H1 (cell line): ENCODE measurements around the gene MED1. TPM values are rescaled to one million over a fixed set of nuclear protein-coding genes. Genes with fewer than 3 reads are reported as not detected.

Experiments
- BACH1 ChIP-seq: IDR thresholded peaks from 2 replicates; pipeline ENCODE4 v1.6.1; 2012; ENCODE audit warnings: low read length, improper control_type of control experiment
- BRCA1 ChIP-seq: IDR thresholded peaks from 2 replicates; pipeline ENCODE4 v1.6.1; 2012; ENCODE audit warnings: low read depth, low read length, improper control_type of control experiment
- CBX5 ChIP-seq: fragments of 300-800, 300-1000 bp; sonication (generic); IDR thresholded peaks from 2 replicates; pipeline ENCODE4 v1.7.1; 2016; ENCODE audit warnings: antibody characterized with exemption, low read length, low read depth
- CREB1 ChIP-seq: IDR thresholded peaks from 2 replicates; pipeline ENCODE4 v1.6.1; 2012; ENCODE audit warnings: inconsistent platforms
- EP300 ChIP-seq, 2 experiments: IDR thresholded peaks; 1 replicate in 1 of 2; 2 replicates in 1 of 2; pipeline ENCODE4 v1.6.1; 2011 to 2012; ENCODE audit warnings: low read depth in 2 of 2, low read length in 2 of 2, mild to moderate bottlenecking in 2 of 2, borderline replicate concordance in 1 of 2, inconsistent platforms in 1 of 2, moderate library complexity in 1 of 2
- EZH2 ChIP-seq: fragments of 200-600 bp; sonication (generic); IDR thresholded peaks from 2 replicates; pipeline ENCODE4 v1.7.1; 2012; ENCODE audit warnings: low read depth, mild to moderate bottlenecking, moderate library complexity, low read length, inconsistent platforms; ENCODE audit not compliant: severe bottlenecking
- FOSL1 ChIP-seq: IDR thresholded peaks from 2 replicates; pipeline ENCODE4 v1.6.1; 2011; ENCODE audit warnings: mild to moderate bottlenecking, low read depth, low read length, moderate library complexity; ENCODE audit not compliant: insufficient read depth
- GTF2F1 ChIP-seq: IDR thresholded peaks from 2 replicates; pipeline ENCODE4 v1.6.1; 2012; ENCODE audit warnings: low read depth, low read length, improper control_type of control experiment, borderline replicate concordance
- HDAC2 ChIP-seq, 2 experiments: fragments of 300-600 bp in 1 of 2; sonication (generic) in 1 of 2; IDR thresholded peaks; 2 replicates each; pipeline ENCODE4 v1.6.1; 2011 to 2012; ENCODE audit warnings: low read depth in 2 of 2, low read length in 2 of 2, mild to moderate bottlenecking in 2 of 2, moderate library complexity in 2 of 2, borderline replicate concordance in 1 of 2, inconsistent platforms in 1 of 2
- HDAC6 ChIP-seq: IDR thresholded peaks from one replicate; pipeline ENCODE4 v1.7.1; 2012; ENCODE audit warnings: low read depth, mild to moderate bottlenecking, inconsistent platforms, low read length, moderate library complexity
- KDM1A ChIP-seq: fragments of 200-600, 300-600 bp; sonication (generic); IDR thresholded peaks from 2 replicates; pipeline ENCODE4 v1.7.1; 2016; ENCODE audit warnings: mild to moderate bottlenecking, low read length, borderline replicate concordance
- RAD21 ChIP-seq, 2 experiments: IDR thresholded peaks in 1 of 2; conservative IDR thresholded peaks in 1 of 2; 2 replicates each; pipeline ENCODE4 v1.6.1; 2011; ENCODE audit warnings: low read depth in 2 of 2, low read length in 2 of 2, improper control_type of control experiment in 1 of 2, inconsistent platforms in 1 of 2, mild to moderate bottlenecking in 1 of 2, moderate library complexity in 1 of 2
- RFX5 ChIP-seq: IDR thresholded peaks from 2 replicates; pipeline ENCODE4 v1.6.1; 2011; ENCODE audit warnings: low read depth, low read length, improper control_type of control experiment, borderline replicate concordance
- RNF2 ChIP-seq: fragments of 200-900, 300-1000 bp; sonication (generic); IDR thresholded peaks from 2 replicates; pipeline ENCODE4 v1.7.1; 2016; ENCODE audit warnings: borderline replicate concordance, low read depth, mild to moderate bottlenecking, antibody characterized with exemption, low read length; ENCODE audit not compliant: poor library complexity, severe bottlenecking; ENCODE audit errors: missing control alignments
- RXRA ChIP-seq: IDR thresholded peaks from 2 replicates; pipeline ENCODE4 v1.6.1; 2011; ENCODE audit warnings: low read depth, mild to moderate bottlenecking, low read length, moderate library complexity; ENCODE audit not compliant: insufficient read depth
- SAP30 ChIP-seq: fragments of 300-600 bp; sonication (generic); IDR thresholded peaks from 2 replicates; pipeline ENCODE4 v1.7.1; 2012; ENCODE audit warnings: low read length, moderate library complexity, mild to moderate bottlenecking, inconsistent platforms; ENCODE audit not compliant: insufficient read depth, insufficient replicate concordance
- SIX5 ChIP-seq: IDR thresholded peaks from 2 replicates; pipeline ENCODE4 v1.6.1; 2011; ENCODE audit warnings: mild to moderate bottlenecking, low read depth, low read length
- SP2 ChIP-seq: IDR thresholded peaks from 2 replicates; pipeline ENCODE4 v1.6.1; 2012; ENCODE audit warnings: mild to moderate bottlenecking, low read length, inconsistent platforms
- SUZ12 ChIP-seq: fragments of 200-600 bp; sonication (generic); IDR thresholded peaks from 2 replicates; pipeline ENCODE4 v1.6.1; 2012; ENCODE audit warnings: mild to moderate bottlenecking, inconsistent platforms, low read length, moderate library complexity, mixed read lengths
- TAF7 ChIP-seq: optimal IDR thresholded peaks from 2 replicates; pipeline ENCODE3; 2011; ENCODE audit warnings: low read depth, mild to moderate bottlenecking, inconsistent platforms, low read length, moderate library complexity, borderline replicate concordance
- YY1 ChIP-seq: IDR thresholded peaks from 2 replicates; pipeline ENCODE4 v1.6.1; 2011; ENCODE audit warnings: low read depth, mild to moderate bottlenecking, low read length
- polyA plus RNA-seq, 7 experiments: library from polyadenylated mRNA; depleted of rRNA in 3 of 7; stranded (reverse) in 5 of 7; unstranded in 2 of 7; fragments of >200 nt in 5 of 7; fragments of 200-250 nt in 2 of 7; gene quantifications; 1 replicate in 5 of 7; 2 replicates in 1 of 7; 4 replicates in 1 of 7; pipeline versions ENCODE4 v1.2.1 to v1.2.3, GENCODE V29; 2011 to 2013; ENCODE audit warnings: missing spikeins in 2 of 7, mixed read lengths in 2 of 7
- total RNA-seq: library from RNA; stranded (reverse); fragmentation: NEBNext Ultra II Directional; extraction: Animal tissue kit (Norgen Biotek cat#: 25700); gene quantifications from 2 replicates; pipeline ENCODE4 v1.2.1, GENCODE V29; 2021
- TF ChIP-seq, protein P1 (sequence below): IDR thresholded peaks from 2 replicates; pipeline ENCODE4 v1.6.1; 2012; ENCODE audit warnings: inconsistent platforms

The MED1 gene
- total and polyA plus RNA-seq, 2 of the 8 experiments (the other 6 are each of a cell fraction or from before 2014, with no cell fraction given): 24.7 to 56.5 TPM

DNA sequence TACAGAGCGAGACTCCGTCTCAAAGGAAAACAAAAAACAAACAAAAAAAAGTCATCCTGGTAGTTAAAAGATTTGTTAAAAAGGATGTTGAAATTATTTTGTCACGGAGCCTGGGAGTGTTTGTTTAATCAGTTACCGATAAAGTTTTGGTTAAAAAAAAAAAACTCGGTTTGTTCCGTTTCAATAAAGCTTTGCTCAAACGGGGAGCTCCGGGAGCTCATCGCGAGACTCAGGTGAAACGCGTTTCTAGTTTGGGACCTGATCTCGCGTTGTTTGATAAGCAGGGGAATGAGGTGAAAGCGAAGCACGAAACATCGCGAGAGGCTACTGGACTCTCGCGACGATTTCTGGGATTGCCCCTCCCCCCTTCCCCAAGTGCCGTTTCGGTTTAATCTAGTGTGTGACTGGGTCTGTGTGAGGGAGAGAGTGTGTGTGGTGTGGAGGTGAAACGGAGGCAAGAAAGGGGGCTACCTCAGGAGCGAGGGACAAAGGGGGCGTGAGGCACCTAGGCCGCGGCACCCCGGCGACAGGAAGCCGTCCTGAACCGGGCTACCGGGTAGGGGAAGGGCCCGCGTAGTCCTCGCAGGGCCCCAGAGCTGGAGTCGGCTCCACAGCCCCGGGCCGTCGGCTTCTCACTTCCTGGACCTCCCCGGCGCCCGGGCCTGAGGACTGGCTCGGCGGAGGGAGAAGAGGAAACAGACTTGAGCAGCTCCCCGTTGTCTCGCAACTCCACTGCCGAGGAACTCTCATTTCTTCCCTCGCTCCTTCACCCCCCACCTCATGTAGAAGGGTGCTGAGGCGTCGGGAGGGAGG is 10.3 kb upstream of the MED1 start, which contains the start of gene CDK12 (continued):
- TF ChIP-seq BRCA1: peak; percentile 100
- no peak for TF ChIP-seq RXRA
- TF ChIP-seq TAF7: peak; percentile 88
- TF ChIP-seq BACH1: no peak; the same call in 1 of the 2 replicates
- no peak for TF ChIP-seq GTF2F1
- no peak for TF ChIP-seq CBX5
- no peak for TF ChIP-seq EZH2
- TF ChIP-seq HDAC6: no peak
- TF ChIP-seq YY1: 0 out of 2 replicates have a peak, but pooled peaks have one; percentile 20
- peak; percentile 56 for TF ChIP-seq CREB1
- TF ChIP-seq RAD21 (IDR thresholded peaks at IDR 0.05 in 1 of 2, conservative IDR thresholded peaks at IDR 0.05 in 1 of 2; ENCODE audit: low read depth in 2 of 2, low read length in 2 of 2): no peak
- no peak for TF ChIP-seq RFX5
- TF ChIP-seq SP2: peak; percentile 24; the same call in 1 of the 2 replicates
- TF ChIP-seq SIX5: no peak
- TF ChIP-seq KDM1A: no peak
- TF ChIP-seq HDAC2 (IDR thresholded peaks at IDR 0.05; ENCODE audit: borderline replicate concordance in 1 of 2, low read depth in 2 of 2, low read length in 2 of 2): no peak; a peak in 1 of 4 replicates
- TF ChIP-seq, protein P1, sequence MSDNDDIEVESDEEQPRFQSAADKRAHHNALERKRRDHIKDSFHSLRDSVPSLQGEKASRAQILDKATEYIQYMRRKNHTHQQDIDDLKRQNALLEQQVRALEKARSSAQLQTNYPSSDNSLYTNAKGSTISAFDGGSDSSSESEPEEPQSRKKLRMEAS: no peak; the same call in 1 of the 2 replicates
- TF ChIP-seq SUZ12: no peak
- no peak for TF ChIP-seq SAP30
- TF ChIP-seq FOSL1: no peak
- TF ChIP-seq EP300 (IDR thresholded peaks at IDR 0.05; ENCODE audit: borderline replicate concordance in 1 of 2, low read depth in 2 of 2, low read length in 2 of 2): peak in 1 of 2 experiments; percentile 78; a peak in 1 of 3 replicates
- no peak for TF ChIP-seq RNF2
